ENCODE data around the gene ZNF594.
"Not testable (repeated sequence)": the region's sequence is repeated elsewhere in the genome, so short reads cannot be mapped to it uniquely, and the experiment has no call there.

The ZNF594 gene

DNA sequence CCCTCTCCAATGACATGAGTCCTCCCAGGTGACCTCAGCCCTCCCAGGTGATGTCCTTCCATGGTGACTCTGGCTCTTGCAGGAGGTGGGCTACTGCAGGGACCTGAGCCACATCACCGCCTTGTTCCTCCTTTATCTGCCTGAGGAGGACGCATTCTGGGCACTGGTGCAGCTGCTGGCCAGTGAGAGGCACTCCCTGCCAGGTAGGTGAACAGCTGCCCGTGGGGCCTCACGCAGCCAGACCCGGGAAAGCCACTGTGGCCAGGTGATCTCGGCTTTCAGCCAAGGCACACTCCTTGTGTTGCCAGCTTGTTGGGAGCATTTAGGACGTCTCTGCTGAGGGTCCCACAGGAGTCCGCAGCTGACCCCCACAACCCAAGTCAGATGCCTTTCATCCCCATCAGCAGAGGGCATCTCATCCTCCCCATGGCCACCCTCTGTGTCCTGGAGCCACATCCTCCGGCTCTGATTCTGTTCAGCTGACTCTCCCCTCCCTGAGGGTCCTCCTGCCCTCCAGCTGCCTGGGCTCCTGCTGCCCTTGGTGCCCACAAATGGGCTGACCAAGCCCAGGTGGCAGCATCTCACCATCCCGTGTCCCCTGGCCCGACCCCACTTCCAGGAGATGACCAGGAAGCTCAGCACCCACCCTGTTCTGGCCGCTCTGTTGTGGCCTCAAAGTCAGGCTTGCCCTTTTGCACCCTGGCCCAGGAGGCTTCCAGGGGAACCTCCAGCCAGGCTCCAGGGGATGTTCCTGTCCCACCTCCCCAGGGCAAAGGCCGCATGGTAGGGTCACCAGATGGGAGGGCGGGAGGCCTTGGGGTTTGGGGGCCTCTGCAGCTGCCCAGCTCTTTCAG, 55.7 kb downstream of the ZNF594 start:
- TF ChIP-seq, protein P1, sequence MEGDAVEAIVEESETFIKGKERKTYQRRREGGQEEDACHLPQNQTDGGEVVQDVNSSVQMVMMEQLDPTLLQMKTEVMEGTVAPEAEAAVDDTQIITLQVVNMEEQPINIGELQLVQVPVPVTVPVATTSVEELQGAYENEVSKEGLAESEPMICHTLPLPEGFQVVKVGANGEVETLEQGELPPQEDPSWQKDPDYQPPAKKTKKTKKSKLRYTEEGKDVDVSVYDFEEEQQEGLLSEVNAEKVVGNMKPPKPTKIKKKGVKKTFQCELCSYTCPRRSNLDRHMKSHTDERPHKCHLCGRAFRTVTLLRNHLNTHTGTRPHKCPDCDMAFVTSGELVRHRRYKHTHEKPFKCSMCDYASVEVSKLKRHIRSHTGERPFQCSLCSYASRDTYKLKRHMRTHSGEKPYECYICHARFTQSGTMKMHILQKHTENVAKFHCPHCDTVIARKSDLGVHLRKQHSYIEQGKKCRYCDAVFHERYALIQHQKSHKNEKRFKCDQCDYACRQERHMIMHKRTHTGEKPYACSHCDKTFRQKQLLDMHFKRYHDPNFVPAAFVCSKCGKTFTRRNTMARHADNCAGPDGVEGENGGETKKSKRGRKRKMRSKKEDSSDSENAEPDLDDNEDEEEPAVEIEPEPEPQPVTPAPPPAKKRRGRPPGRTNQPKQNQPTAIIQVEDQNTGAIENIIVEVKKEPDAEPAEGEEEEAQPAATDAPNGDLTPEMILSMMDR (IDR thresholded peaks at IDR 0.05; ENCODE audit: insufficient read depth, missing control alignments), result no peak
- DNase-seq (ENCODE audit: insufficient read length, low spot score) (no peak), FAIRE-seq (no peak)

DNA sequence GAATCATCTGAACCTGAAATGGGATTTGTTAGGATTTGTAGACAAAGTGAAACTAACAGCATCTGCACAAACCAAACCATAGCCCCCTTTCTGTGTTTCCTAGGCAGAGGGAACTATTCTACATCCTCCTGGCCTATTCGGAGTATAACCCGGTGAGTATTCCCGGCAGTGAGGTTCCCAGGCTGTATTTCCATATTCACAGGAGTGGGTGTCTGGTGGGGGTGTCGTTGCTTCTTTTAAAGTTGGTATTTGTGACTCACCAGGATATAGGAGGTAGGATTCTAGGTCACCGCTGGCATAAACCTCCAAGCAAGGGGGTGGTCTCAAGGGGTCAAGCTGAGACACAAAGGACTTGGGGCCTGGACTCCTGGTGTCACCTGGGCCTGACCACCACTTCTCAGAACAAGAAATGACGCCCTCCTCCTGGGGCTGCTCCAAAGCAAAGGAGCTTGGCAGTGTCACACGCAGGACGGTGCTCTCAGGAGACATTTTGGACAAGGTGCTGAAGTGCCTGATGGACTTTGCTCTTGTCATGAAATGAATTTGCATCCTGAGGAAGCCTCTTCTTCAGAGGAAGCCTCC, 56.4 kb downstream of the ZNF594 start:
- DNase-seq (ENCODE audit: insufficient read length, low spot score); FAIRE-seq: not testable (repeated sequence)

GRCh38 chr17:5134571-5134970, 57.1 kb downstream of the ZNF594 start:
- not testable (repeated sequence) for FAIRE-seq; DNase-seq (ENCODE audit: insufficient read length, low spot score)

- not testable (repeated sequence) for FAIRE-seq
Measured at GRCh38 chr17:5133961-5134360, 57.7 kb downstream of the ZNF594 start.

DNA sequence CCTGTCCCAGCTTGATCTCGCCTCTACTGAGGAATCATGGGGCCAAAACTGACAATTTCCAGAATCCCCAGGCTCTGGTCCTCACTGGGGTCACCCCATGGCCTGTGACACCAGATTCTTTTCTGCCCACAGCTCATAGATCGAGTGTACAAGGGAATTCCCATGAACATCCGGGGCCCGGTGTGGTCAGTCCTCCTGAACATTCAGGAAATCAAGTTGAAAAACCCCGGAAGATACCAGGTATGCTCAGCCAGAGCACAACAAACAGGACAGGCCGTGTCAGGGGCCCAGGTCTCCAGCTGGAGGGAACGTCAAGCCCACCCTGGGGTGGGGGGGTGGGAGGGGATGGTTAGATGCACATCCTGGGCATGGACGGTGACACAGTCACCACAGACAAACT, 58.4 kb downstream of the ZNF594 start:
- DNase-seq (ENCODE audit: insufficient read length, low spot score), result no peak
- TF ChIP-seq, protein P1 (IDR thresholded peaks at IDR 0.05; ENCODE audit: insufficient read depth, missing control alignments), result no peak
- no peak for FAIRE-seq

More at GRCh38 chr17:5133961-5134360, 57.7 kb downstream of the ZNF594 start:
- DNase-seq (ENCODE audit: insufficient read length, low spot score), result not testable (repeated sequence)

GRCh38 chr17:5132503-5133225, 59.0 kb downstream of the ZNF594 start:
- TF ChIP-seq, protein P1 (IDR thresholded peaks at IDR 0.05; ENCODE audit: insufficient read depth, missing control alignments), result peak; percentile 20
- FAIRE-seq; DNase-seq (ENCODE audit: insufficient read length, low spot score): not testable (repeated sequence)

DNA sequence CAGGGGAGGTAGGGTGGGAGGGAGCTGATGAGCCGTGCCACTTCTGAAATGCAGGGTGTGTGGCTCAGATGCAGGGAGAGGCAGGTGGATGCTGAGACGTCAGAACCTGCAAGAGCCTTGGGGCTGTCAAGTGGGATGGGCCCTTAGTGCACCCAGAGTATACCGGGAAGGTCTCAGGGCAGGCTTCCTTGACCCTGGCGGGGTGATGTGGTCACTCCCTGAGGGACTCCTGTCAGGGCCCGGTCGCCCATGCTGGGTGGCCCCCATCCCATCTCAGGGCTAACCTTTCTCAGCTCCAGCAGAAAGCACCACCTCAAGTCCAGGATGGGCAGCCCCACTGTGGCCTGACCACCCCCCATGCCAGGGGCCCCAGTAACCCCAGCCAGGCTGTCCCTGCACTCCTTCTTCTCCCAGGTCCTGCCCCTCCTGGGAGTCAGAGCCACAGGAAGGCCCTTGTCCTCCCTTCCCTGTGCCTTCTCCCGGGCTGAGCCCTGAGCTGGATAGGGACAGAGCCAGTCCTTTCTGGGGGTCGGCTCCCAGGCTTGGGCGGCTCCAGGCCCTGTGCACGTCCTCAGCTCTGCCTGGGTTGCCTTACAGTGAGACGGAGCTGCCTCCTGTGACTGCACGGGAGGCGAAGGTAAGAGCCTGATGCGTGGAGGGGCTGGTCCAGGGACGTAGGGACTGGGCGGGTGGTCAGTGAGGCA, 59.7 kb downstream of the ZNF594 start:
- not testable (repeated sequence) for FAIRE-seq

GRCh38 chr17:5131146-5131715, 60.4 kb downstream of the ZNF594 start:
- FAIRE-seq (no peak), DNase-seq (ENCODE audit: insufficient read length, low spot score) (no peak)

More for the DNA sequence above, 59.7 kb downstream of the ZNF594 start:
- not testable (repeated sequence) for DNase-seq (ENCODE audit: insufficient read length, low spot score)

GRCh38 chr17:5130687-5131086, 61.0 kb downstream of the ZNF594 start:
- not testable (repeated sequence) for DNase-seq (ENCODE audit: insufficient read length, low spot score); FAIRE-seq

More at GRCh38 chr17:5131146-5131715, 60.4 kb downstream of the ZNF594 start:
- TF ChIP-seq, protein P1 (IDR thresholded peaks at IDR 0.05; ENCODE audit: insufficient read depth, missing control alignments), result no peak

- DNase-seq (ENCODE audit: insufficient read length, low spot score); FAIRE-seq: not testable (repeated sequence)
Measured at GRCh38 chr17:5130261-5130660, 61.4 kb downstream of the ZNF594 start.

DNA sequence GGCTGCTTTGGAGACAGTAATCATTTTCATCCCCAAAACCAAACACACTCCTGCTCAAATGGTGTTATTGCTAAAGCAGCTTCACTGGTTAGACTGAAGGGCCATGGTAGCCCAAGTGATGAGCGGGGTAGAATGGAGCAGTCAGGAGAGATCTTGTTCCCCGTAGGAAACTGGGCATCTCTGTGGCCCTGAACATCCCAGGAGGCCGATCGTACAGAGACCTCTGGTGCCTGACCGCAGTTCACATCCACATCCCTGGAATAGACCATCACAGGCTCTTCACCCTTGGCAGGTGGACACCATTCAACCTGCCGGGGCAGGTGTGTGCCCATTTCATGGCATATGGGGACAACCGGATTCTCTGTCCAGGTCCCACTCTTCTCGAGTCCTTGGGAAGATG, 61.9 kb downstream of the ZNF594 start:
- FAIRE-seq; DNase-seq (ENCODE audit: insufficient read length, low spot score): not testable (repeated sequence)
